Vagina (tissue), 2 donors: ENCODE measurements around the gene GDF7.

Experiments used
- POLR2A ChIP-seq, 2 donors: fragments of 450-650 bp; IDR thresholded peaks; one replicate each; pipeline ENCODE4 v1.6.1; 2017; ENCODE audit warnings: antibody characterized with exemption in 2 of 2, mild to moderate bottlenecking in 2 of 2, moderate library complexity in 2 of 2
- TF ChIP-seq, protein P1 (sequence below), 3 experiments: fragments of 450-650 bp in 2 of 3; fragments of 200-600 bp in 1 of 3; sonication (generic) in 1 of 3; IDR thresholded peaks; one replicate each; pipeline ENCODE4 v1.5.1; 2017 to 2019; ENCODE audit warnings: antibody characterized with exemption in 3 of 3, mild to moderate bottlenecking in 2 of 3, moderate library complexity in 2 of 3

GRCh38 chr2:20664071-20664390 is 2.9 kb upstream of the GDF7 start:
- TF ChIP-seq, protein P1, sequence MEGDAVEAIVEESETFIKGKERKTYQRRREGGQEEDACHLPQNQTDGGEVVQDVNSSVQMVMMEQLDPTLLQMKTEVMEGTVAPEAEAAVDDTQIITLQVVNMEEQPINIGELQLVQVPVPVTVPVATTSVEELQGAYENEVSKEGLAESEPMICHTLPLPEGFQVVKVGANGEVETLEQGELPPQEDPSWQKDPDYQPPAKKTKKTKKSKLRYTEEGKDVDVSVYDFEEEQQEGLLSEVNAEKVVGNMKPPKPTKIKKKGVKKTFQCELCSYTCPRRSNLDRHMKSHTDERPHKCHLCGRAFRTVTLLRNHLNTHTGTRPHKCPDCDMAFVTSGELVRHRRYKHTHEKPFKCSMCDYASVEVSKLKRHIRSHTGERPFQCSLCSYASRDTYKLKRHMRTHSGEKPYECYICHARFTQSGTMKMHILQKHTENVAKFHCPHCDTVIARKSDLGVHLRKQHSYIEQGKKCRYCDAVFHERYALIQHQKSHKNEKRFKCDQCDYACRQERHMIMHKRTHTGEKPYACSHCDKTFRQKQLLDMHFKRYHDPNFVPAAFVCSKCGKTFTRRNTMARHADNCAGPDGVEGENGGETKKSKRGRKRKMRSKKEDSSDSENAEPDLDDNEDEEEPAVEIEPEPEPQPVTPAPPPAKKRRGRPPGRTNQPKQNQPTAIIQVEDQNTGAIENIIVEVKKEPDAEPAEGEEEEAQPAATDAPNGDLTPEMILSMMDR (IDR thresholded peaks at IDR 0.05) = no peak
- TF ChIP-seq POLR2A (IDR thresholded peaks at IDR 0.05) = no peak
